H9 (cell line): ENCODE data around the gene TWSG1. TPM values are rescaled to one million over a fixed set of nuclear protein-coding genes. Genes with fewer than 3 reads are reported as not detected.

Source experiments
- DNase-seq: peaks from one replicate; pipeline ENCODE4 v3.0.0-alpha.2; 2017
- H2AFZ ChIP-seq: one replicate; pipeline ENCODE4 v1.6.1; 2013; ENCODE audit warnings: mild to moderate bottlenecking, low read length, control low read depth, moderate library complexity
- H2AK5ac ChIP-seq: 2 replicates; pipeline ENCODE4 v1.6.1; 2013; ENCODE audit warnings: low read length, control low read depth, mixed read lengths; ENCODE audit not compliant: insufficient read length
- H2BK120ac ChIP-seq: one replicate; pipeline ENCODE4 v1.6.1; 2013; ENCODE audit warnings: low read depth, mild to moderate bottlenecking, low read length, control low read depth, inconsistent platforms; ENCODE audit not compliant: poor library complexity, severe bottlenecking
- H2BK12ac ChIP-seq: 2 replicates; pipeline ENCODE4 v1.6.1; 2013; ENCODE audit warnings: low read length, control low read depth, mixed read lengths, low read depth; ENCODE audit not compliant: insufficient read length
- H2BK15ac ChIP-seq: 2 replicates; pipeline ENCODE4 v1.6.1; 2013; ENCODE audit warnings: low read depth, low read length, control low read depth
- H2BK20ac ChIP-seq: one replicate; pipeline ENCODE4 v1.6.1; 2013; ENCODE audit warnings: low read depth, mild to moderate bottlenecking, low read length, control low read depth, inconsistent platforms; ENCODE audit not compliant: poor library complexity, severe bottlenecking
- H2BK5ac ChIP-seq: 2 replicates; pipeline ENCODE4 v1.6.1; 2013; ENCODE audit warnings: low read length, control low read depth, mixed read lengths; ENCODE audit not compliant: insufficient read length
- H3K14ac ChIP-seq: 2 replicates; pipeline ENCODE4 v1.6.1; 2013; ENCODE audit warnings: low read length, control low read depth; ENCODE audit not compliant: insufficient read depth
- H3K18ac ChIP-seq: 2 replicates; pipeline ENCODE4 v1.6.1; 2013; ENCODE audit warnings: low read depth, mild to moderate bottlenecking, mixed read lengths, low read length, control low read depth; ENCODE audit not compliant: insufficient read length
- H3K23ac ChIP-seq: 2 replicates; pipeline ENCODE4 v1.6.1; 2013; ENCODE audit warnings: low read length, control low read depth, mixed read lengths, low read depth; ENCODE audit not compliant: insufficient read length
- H3K23me2 ChIP-seq: 2 replicates; pipeline ENCODE4 v1.6.1; 2013; ENCODE audit warnings: low read depth, mild to moderate bottlenecking, mixed read lengths, low read length, control low read depth; ENCODE audit not compliant: insufficient read length, poor library complexity, severe bottlenecking
- H3K27ac ChIP-seq: 2 replicates; pipeline ENCODE4 v1.5.1; 2013; ENCODE audit warnings: low read length, control low read depth, mixed read lengths, low read depth; ENCODE audit not compliant: insufficient read length
- H3K27me3 ChIP-seq: 2 replicates; pipeline ENCODE4 v1.6.1; 2013; ENCODE audit warnings: low read length, control low read depth, inconsistent platforms; ENCODE audit not compliant: insufficient read depth
- H3K4ac ChIP-seq: 2 replicates; pipeline ENCODE4 v1.6.1; 2013; ENCODE audit warnings: low read depth, mild to moderate bottlenecking, control low read depth, inconsistent platforms, low read length, moderate library complexity
- H3K4me1 ChIP-seq: 2 replicates; pipeline ENCODE4 v1.6.1; 2013; ENCODE audit warnings: low read length, control low read depth, inconsistent platforms; ENCODE audit not compliant: insufficient read depth
- H3K4me2 ChIP-seq: 2 replicates; pipeline ENCODE4 v1.6.1; 2013; ENCODE audit warnings: low read length, control low read depth, mixed read lengths; ENCODE audit not compliant: insufficient read length, insufficient read depth
- H3K56ac ChIP-seq: 2 replicates; pipeline ENCODE4 v1.6.1; 2013; ENCODE audit warnings: low read depth, mild to moderate bottlenecking, mixed read lengths, low read length, control low read depth; ENCODE audit not compliant: insufficient read length
- H3K79me1 ChIP-seq: 2 replicates; pipeline ENCODE4 v1.6.1; 2013; ENCODE audit warnings: low read depth, mild to moderate bottlenecking, moderate library complexity, low read length, control low read depth, inconsistent platforms; ENCODE audit not compliant: insufficient read depth, poor library complexity, severe bottlenecking
- H3K79me2 ChIP-seq: 2 replicates; pipeline ENCODE4 v1.6.1; 2013; ENCODE audit warnings: low read length, control low read depth, inconsistent platforms; ENCODE audit not compliant: insufficient read depth
- H3K9ac ChIP-seq: 2 replicates; pipeline ENCODE4 v1.6.1; 2013; ENCODE audit warnings: low read length, control low read depth, mixed read lengths; ENCODE audit not compliant: insufficient read length; ENCODE audit errors: extremely low read depth
- H3K9me3 ChIP-seq: one replicate; pipeline ENCODE4 v1.6.1; 2013; ENCODE audit warnings: low read depth, low read length, inconsistent platforms; ENCODE audit not compliant: control insufficient read depth
- H3T11ph ChIP-seq: one replicate; pipeline ENCODE4 v1.6.1; 2013; ENCODE audit warnings: mild to moderate bottlenecking, low read length, control low read depth, inconsistent platforms
- H4K20me1 ChIP-seq: one replicate; pipeline ENCODE4 v1.6.1; 2013; ENCODE audit not compliant: control insufficient read depth, insufficient read length, insufficient read depth
- H4K5ac ChIP-seq: 2 replicates; pipeline ENCODE4 v1.6.1; 2013; ENCODE audit warnings: low read depth, mild to moderate bottlenecking, mixed read lengths, low read length, control low read depth; ENCODE audit not compliant: insufficient read length
- H4K8ac ChIP-seq: replicated peaks from 2 replicates; pipeline ENCODE4 v1.6.1; 2013; ENCODE audit warnings: low read length, control low read depth, mixed read lengths, low read depth; ENCODE audit not compliant: insufficient read length
- H4K91ac ChIP-seq: 2 replicates; pipeline ENCODE4 v1.6.1; 2013; ENCODE audit warnings: low read depth, mild to moderate bottlenecking, moderate library complexity, mixed read lengths, low read length, control low read depth; ENCODE audit not compliant: insufficient read length
- H3K27ac Mint-ChIP-seq, 3 experiments: 2 replicates in 2 of 3; 3 replicates in 1 of 3; pipeline ENCODE4 v1.8.0; 2020 to 2021; ENCODE audit warnings: mixed read lengths in 3 of 3, mild to moderate bottlenecking in 1 of 3, moderate library complexity in 1 of 3
- H3K27me3 Mint-ChIP-seq: 2 replicates; pipeline ENCODE4 v1.8.0; 2021; ENCODE audit warnings: low read depth, mild to moderate bottlenecking, moderate library complexity, mixed read lengths
- H3K36me3 Mint-ChIP-seq, 3 experiments: 2 replicates in 2 of 3; 3 replicates in 1 of 3; pipeline ENCODE4 v1.8.0; 2020 to 2021; ENCODE audit warnings: low read depth in 3 of 3, mixed read lengths in 3 of 3; ENCODE audit not compliant: insufficient read depth in 1 of 3
- H3K4me1 Mint-ChIP-seq, 2 experiments: 2 replicates each; pipeline ENCODE4 v1.8.0; 2020; ENCODE audit warnings: mixed read lengths in 2 of 2
- H3K4me3 Mint-ChIP-seq, 2 experiments: 2 replicates in 1 of 2; 3 replicates in 1 of 2; pipeline ENCODE4 v1.8.0; 2020 to 2021; ENCODE audit warnings: mild to moderate bottlenecking in 2 of 2, mixed read lengths in 2 of 2, moderate library complexity in 1 of 2
- H3K9me3 Mint-ChIP-seq, 2 experiments: 2 replicates in 1 of 2; 3 replicates in 1 of 2; pipeline ENCODE4 v1.8.0; 2020; ENCODE audit warnings: mild to moderate bottlenecking in 2 of 2, mixed read lengths in 2 of 2, moderate library complexity in 1 of 2
- CTCF ChIP-seq: fragments of 200-600 bp; sonication (generic); conservative IDR thresholded peaks from 3 replicates; pipeline ENCODE4 v1.8.0; 2021; ENCODE audit warnings: antibody characterized with exemption, mild to moderate bottlenecking
- WGBS: extraction: QIAGEN DNeasy Blood & Tissue Kit; methylation state at CpG from one replicate; pipeline ENCODE4 v1.1.7; 2013; ENCODE audit warnings: missing lambda C conversion rate, low lambda C conversion rate, mixed read lengths; ENCODE audit not compliant: insufficient read length; ENCODE audit errors: extremely low coverage; 5-methylcytosine and 5-hydroxymethylcytosine counted together
- total RNA-seq: library from RNA; stranded (reverse); gene quantifications from 2 replicates; pipeline ENCODE4 v1.2.1, GENCODE V29; 2021

Gene TWSG1
- total RNA-seq, 1 experiment from 2014 or later = 25.7 TPM

GRCh38 chr18:9386879-9387278, 52.3 kb downstream of the TWSG1 start:
- Histone ChIP-seq H3K4me1 (no peaks in the 10 kb centered on the region), H3K27me3 (no peaks in the 10 kb centered on the region), H3K4ac (no peak overlapping the region), H3K23ac (no peak overlapping the region), H4K20me1 (no peaks in the 10 kb centered on the region), H2BK12ac (no peak overlapping the region), H4K5ac (no peak overlapping the region), H3K9me3 (no peaks in the 10 kb centered on the region), H3K9ac (no peak overlapping the region), H2BK120ac (no peak overlapping the region), H2BK20ac (no peak overlapping the region), H3K23me2 (no peaks in the 10 kb centered on the region), H3K27ac (no peak overlapping the region), H2AFZ (no peak overlapping the region), H4K8ac (no peak overlapping the region), H3K56ac (no peak overlapping the region), H3T11ph (no peak overlapping the region), H3K79me1 (no peaks in the 10 kb centered on the region), H3K14ac (no peak overlapping the region), H3K18ac (no peak overlapping the region), H2BK15ac (no peak overlapping the region), H3K4me2 (no peak overlapping the region), H2AK5ac (no peak overlapping the region), H2BK5ac (no peak overlapping the region), H3K79me2 (no peaks in the 10 kb centered on the region), H4K91ac (no peak overlapping the region)
- Mint-ChIP-seq H3K4me1 (no peaks in the 10 kb centered on the region), H3K27ac (no peak overlapping the region), H3K36me3 (peaks cover 10 to 30% (median 15%) of the 10 kb centered on the region in 3 experiments), H3K9me3 (peaks cover 9 to 10% of the 10 kb centered on the region in 2 experiments), H3K27me3 (no peaks in the 10 kb centered on the region), H3K4me3 (no peak overlapping the region)
- TF ChIP-seq CTCF = no peak
- DNase-seq = no peak
- WGBS = no CpG with 5 or more reads among the region's 1 CpG
